ENCODE data around the gene TTLL7. TPM values are rescaled to one million over a fixed set of nuclear protein-coding genes. Genes with fewer than 3 reads are reported as not detected.
A peak's percentile ranks its signal among the peaks of the same experiment; 100 is the strongest.

The TTLL7 gene
- total RNA-seq, 1 experiment from 2014 or later, result 6.6 TPM

DNA sequence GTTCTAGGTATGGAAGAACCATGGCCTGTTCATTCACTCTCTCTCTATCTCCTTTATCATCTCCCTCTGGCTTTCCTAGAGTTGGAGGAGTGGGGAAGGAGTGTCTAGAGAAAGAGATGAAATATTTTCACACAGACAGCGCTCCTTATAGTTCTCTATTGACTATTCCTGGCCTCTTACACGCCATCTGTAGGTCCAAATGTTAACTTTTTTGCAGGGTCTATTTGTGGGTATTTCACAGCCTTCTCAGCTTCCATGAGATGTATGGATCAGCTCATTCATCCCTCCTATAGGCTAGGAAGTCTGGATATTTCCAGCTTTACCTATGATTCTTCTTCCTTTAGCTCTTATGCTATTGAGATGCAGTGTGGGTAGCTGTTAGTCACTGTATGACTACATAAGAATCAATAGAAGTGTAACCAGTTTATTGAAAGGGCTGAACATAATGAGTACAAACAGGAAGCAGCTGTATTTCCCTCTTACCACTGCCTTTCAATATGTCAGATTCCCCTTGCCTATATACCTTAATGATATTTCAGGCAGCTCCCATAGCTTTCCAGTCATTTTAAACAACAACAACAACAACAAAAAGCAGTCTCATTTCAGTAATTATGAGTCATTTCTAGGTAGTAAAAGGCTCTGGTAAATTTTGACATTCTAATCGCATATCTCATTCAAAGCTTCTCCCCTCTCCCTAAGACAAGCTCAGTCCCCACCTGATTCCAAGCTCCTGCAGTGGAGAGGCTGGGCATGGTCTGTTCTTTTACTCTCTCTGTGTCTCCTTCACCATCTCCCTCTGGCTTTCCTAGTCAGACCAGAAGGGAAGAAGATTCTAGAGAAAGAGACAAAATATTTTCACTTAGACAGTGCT lies 149.5 kb downstream of the TTLL7 start:
- Histone ChIP-seq H3K4me2 (ENCODE audit: insufficient read depth, insufficient read length, low read length) (no peak overlapping the region), H2AK5ac (ENCODE audit: insufficient read length, low read length) (no peak overlapping the region), H3K23me2 (ENCODE audit: insufficient read length, low read depth, low read length, poor library complexity, severe bottlenecking) (no peaks in the 10 kb centered on the region), H3K27ac (ENCODE audit: insufficient read length, low read depth, low read length) (no peak overlapping the region), H2BK20ac (ENCODE audit: low read depth, low read length, poor library complexity, severe bottlenecking) (no peak overlapping the region), H4K91ac (ENCODE audit: insufficient read length, low read depth, low read length) (no peak overlapping the region), H3K14ac (ENCODE audit: insufficient read depth, low read length) (no peak overlapping the region), H3K56ac (ENCODE audit: insufficient read length, low read depth, low read length) (no peak overlapping the region), H2BK12ac (ENCODE audit: insufficient read length, low read depth, low read length) (no peak overlapping the region), H3K79me1 (ENCODE audit: insufficient read depth, low read depth, low read length, poor library complexity, severe bottlenecking) (no peaks in the 10 kb centered on the region), H3K9me3 (ENCODE audit: control insufficient read depth, low read depth, low read length) (no peaks in the 10 kb centered on the region), H3T11ph (ENCODE audit: low read length) (no peak overlapping the region), H3K79me2 (ENCODE audit: insufficient read depth, low read length) (no peaks in the 10 kb centered on the region), H3K9ac (ENCODE audit: extremely low read depth, insufficient read length, low read length) (no peak overlapping the region), H2BK120ac (ENCODE audit: low read depth, low read length, poor library complexity, severe bottlenecking) (no peak overlapping the region), H2BK5ac (ENCODE audit: insufficient read length, low read length) (no peak overlapping the region), H3K27me3 (ENCODE audit: insufficient read depth, low read length) (no peaks in the 10 kb centered on the region), H4K20me1 (ENCODE audit: control insufficient read depth, insufficient read depth, insufficient read length) (no peaks in the 10 kb centered on the region), H3K18ac (ENCODE audit: insufficient read length, low read depth, low read length) (no peak overlapping the region), H4K5ac (ENCODE audit: insufficient read length, low read depth, low read length) (no peak overlapping the region), H3K4me1 (ENCODE audit: insufficient read depth, low read length) (no peaks in the 10 kb centered on the region), H2BK15ac (ENCODE audit: low read depth, low read length) (no peak overlapping the region), H3K23ac (ENCODE audit: insufficient read length, low read depth, low read length) (no peak overlapping the region), H3K4ac (ENCODE audit: low read depth, low read length) (no peak overlapping the region), H2AFZ (ENCODE audit: low read length) (no peak overlapping the region), H4K8ac (replicated peaks; ENCODE audit: insufficient read length, low read depth, low read length) (no peak overlapping the region)
- Mint-ChIP-seq H3K9me3 (no peaks in the 10 kb centered on the region), H3K4me1 (no peaks in the 10 kb centered on the region; a peak in 1 of 4 replicates), H3K36me3 (ENCODE audit: insufficient read depth in 1 of 3, low read depth in 3 of 3) (no peaks in the 10 kb centered on the region), H3K4me3 (no peak overlapping the region), H3K27me3 (ENCODE audit: low read depth) (no peaks in the 10 kb centered on the region; the same call in 1 of the 2 replicates), H3K27ac (no peak overlapping the region)
- no peak for DNase-seq
- WGBS (ENCODE audit: extremely low coverage, insufficient read length, low lambda C conversion rate), result no CpG with 5 or more reads among the region's 3 CpGs
- TF ChIP-seq, protein P1, sequence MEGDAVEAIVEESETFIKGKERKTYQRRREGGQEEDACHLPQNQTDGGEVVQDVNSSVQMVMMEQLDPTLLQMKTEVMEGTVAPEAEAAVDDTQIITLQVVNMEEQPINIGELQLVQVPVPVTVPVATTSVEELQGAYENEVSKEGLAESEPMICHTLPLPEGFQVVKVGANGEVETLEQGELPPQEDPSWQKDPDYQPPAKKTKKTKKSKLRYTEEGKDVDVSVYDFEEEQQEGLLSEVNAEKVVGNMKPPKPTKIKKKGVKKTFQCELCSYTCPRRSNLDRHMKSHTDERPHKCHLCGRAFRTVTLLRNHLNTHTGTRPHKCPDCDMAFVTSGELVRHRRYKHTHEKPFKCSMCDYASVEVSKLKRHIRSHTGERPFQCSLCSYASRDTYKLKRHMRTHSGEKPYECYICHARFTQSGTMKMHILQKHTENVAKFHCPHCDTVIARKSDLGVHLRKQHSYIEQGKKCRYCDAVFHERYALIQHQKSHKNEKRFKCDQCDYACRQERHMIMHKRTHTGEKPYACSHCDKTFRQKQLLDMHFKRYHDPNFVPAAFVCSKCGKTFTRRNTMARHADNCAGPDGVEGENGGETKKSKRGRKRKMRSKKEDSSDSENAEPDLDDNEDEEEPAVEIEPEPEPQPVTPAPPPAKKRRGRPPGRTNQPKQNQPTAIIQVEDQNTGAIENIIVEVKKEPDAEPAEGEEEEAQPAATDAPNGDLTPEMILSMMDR (conservative IDR thresholded peaks at IDR 0.05), result peak; percentile 21; the same call in 1 of the 3 replicates
